ENCODE measurements around the gene PRMT2. TPM values are rescaled to one million over a fixed set of nuclear protein-coding genes. Genes with fewer than 3 reads are reported as not detected.
A peak's percentile ranks its signal among the peaks of the same experiment; 100 is the strongest.

The PRMT2 gene
- total RNA-seq, 1 donor from 2014 or later = 74.8 TPM

- H3K27ac Mint-ChIP-seq = no peak overlapping the region
- TF ChIP-seq CTCF (conservative IDR thresholded peaks at IDR 0.05) = no peak
- H3K9me3 Mint-ChIP-seq = no peaks in the 10 kb centered on the region
- peaks cover 15% of the 10 kb centered on the region for H3K4me1 Mint-ChIP-seq (ENCODE audit: unreplicated experiment)
- no peak for DNase-seq (ENCODE audit: extremely low spot score, unreplicated experiment)
- H3K4me3 Mint-ChIP-seq = no peak overlapping the region
- no peaks in the 10 kb centered on the region for H3K36me3 Mint-ChIP-seq
- peaks cover 21% of the 10 kb centered on the region for H3K27me3 Mint-ChIP-seq
Observed at GRCh38 chr21:46618738-46619379, 16.6 kb upstream of the PRMT2 start.

- Mint-ChIP-seq H3K4me3 (no peak overlapping the region), H3K9me3 (no peaks in the 10 kb centered on the region), H3K27me3 (peaks cover 11% of the 10 kb centered on the region), H3K4me1 (ENCODE audit: unreplicated experiment) (peaks cover 15% of the 10 kb centered on the region), H3K36me3 (no peaks in the 10 kb centered on the region), H3K27ac (no peak overlapping the region)
- DNase-seq (ENCODE audit: extremely low spot score, unreplicated experiment) = no peak
- no peak for TF ChIP-seq CTCF (conservative IDR thresholded peaks at IDR 0.05)
Observed at GRCh38 chr21:46619846-46620245, 15.6 kb upstream of the PRMT2 start.

- Mint-ChIP-seq H3K4me3 (no peak overlapping the region), H3K4me1 (ENCODE audit: unreplicated experiment) (peaks cover 15% of the 10 kb centered on the region), H3K27me3 (peaks cover 4% of the 10 kb centered on the region), H3K36me3 (no peaks in the 10 kb centered on the region), H3K27ac (no peak overlapping the region), H3K9me3 (no peaks in the 10 kb centered on the region)
- TF ChIP-seq CTCF (conservative IDR thresholded peaks at IDR 0.05) = no peak
- DNase-seq (ENCODE audit: extremely low spot score, unreplicated experiment) = no peak
Observed at GRCh38 chr21:46620846-46621245, 14.6 kb upstream of the PRMT2 start.

GRCh38 chr21:46621457-46622182 lies 13.9 kb upstream of the PRMT2 start:
- H3K4me1 Mint-ChIP-seq (ENCODE audit: unreplicated experiment) = peaks cover 15% of the 10 kb centered on the region
- no peaks in the 10 kb centered on the region for H3K9me3 Mint-ChIP-seq
- peak overlapping the region; percentile 24 for H3K27ac Mint-ChIP-seq
- TF ChIP-seq CTCF (conservative IDR thresholded peaks at IDR 0.05) = no peak
- DNase-seq (ENCODE audit: extremely low spot score, unreplicated experiment) = no peak
- H3K36me3 Mint-ChIP-seq = no peaks in the 10 kb centered on the region
- H3K4me3 Mint-ChIP-seq = no peak overlapping the region
- no peaks in the 10 kb centered on the region for H3K27me3 Mint-ChIP-seq

- Mint-ChIP-seq H3K9me3 (no peaks in the 10 kb centered on the region), H3K27ac (peak overlapping the region; percentile 24), H3K4me3 (no peak overlapping the region), H3K4me1 (ENCODE audit: unreplicated experiment) (peaks cover 15% of the 10 kb centered on the region), H3K36me3 (no peaks in the 10 kb centered on the region), H3K27me3 (no peaks in the 10 kb centered on the region)
- no peak for TF ChIP-seq CTCF (conservative IDR thresholded peaks at IDR 0.05)
- DNase-seq (ENCODE audit: extremely low spot score, unreplicated experiment) = no peak
Observed at GRCh38 chr21:46622226-46622625, 13.2 kb upstream of the PRMT2 start.

Data from type B pancreatic cell (in vitro differentiated cells).